Adrenal gland (tissue), 12 donors: ENCODE measurements around the gene ATP8B3. TPM values are rescaled to one million over a fixed set of nuclear protein-coding genes. Genes with fewer than 3 reads are reported as not detected.

Experiments used
- DNase-seq, 7 donors: peaks; one replicate each; pipeline ENCODE4 v3.0.0-alpha.2; 2019 to 2020
- H3K27ac ChIP-seq, 5 donors: fragments of 200-600 bp; sonication (generic) in 4 of 5; 1 replicate in 3 of 5; 2 replicates in 2 of 5; pipeline versions ENCODE4 v1.5.1 to v1.8.0; 2016 to 2020; ENCODE audit warnings: mild to moderate bottlenecking in 1 of 5
- H3K27me3 ChIP-seq: fragments of 200-600 bp; 2 replicates; pipeline ENCODE4 v1.8.0; 2021
- H3K36me3 ChIP-seq, 2 donors: fragments of 200-600 bp; replicated peaks in 1 of 2; 1 replicate in 1 of 2; 2 replicates in 1 of 2; pipeline versions ENCODE4 v1.5.1 to v1.8.0; 2018 to 2022
- H3K4me1 ChIP-seq, 2 donors: fragments of 200-600 bp; replicated peaks in 1 of 2; 1 replicate in 1 of 2; 2 replicates in 1 of 2; pipeline versions ENCODE4 v1.5.1 to v1.8.0; 2018 to 2021
- H3K4me3 ChIP-seq, 4 donors: fragments of 200-600 bp; sonication (generic) in 3 of 4; one replicate each; pipeline ENCODE4 v1.5.1; 2016 to 2018
- H3K9me3 ChIP-seq, 3 donors: fragments of 200-600 bp; sonication (generic) in 1 of 3; replicated peaks in 1 of 3; 1 replicate in 2 of 3; 2 replicates in 1 of 3; pipeline versions ENCODE4 v1.5.1 to v1.8.0; 2016 to 2021
- POLR2A ChIP-seq, 2 donors: fragments of 450-650 bp; IDR thresholded peaks; one replicate each; pipeline ENCODE4 v1.6.1; 2017; ENCODE audit warnings: antibody characterized with exemption in 2 of 2, mild to moderate bottlenecking in 2 of 2, moderate library complexity in 1 of 2
- WGBS, 4 donors: extraction: QIAGEN DNeasy Blood & Tissue Kit in 2 of 4; methylation state at CpG; one replicate each; pipeline versions ENCODE4 v1.1.5 to v1.1.7; 2013 to 2017; 5-methylcytosine and 5-hydroxymethylcytosine counted together
- intact Hi-C, 2 donors: fragments of 100-400 bp; cut with DNase I; formaldehyde crosslinking; loops; one replicate each; pipeline versions ENCODE4 v1.14.1 to v1.15.0; 2022 to 2023
- polyA plus RNA-seq, 3 donors: library from polyadenylated mRNA; stranded (reverse); fragments of 200-250 nt in 2 of 3; fragments of 350-450 nt in 1 of 3; fragmentation: Illumina TruSeq in 1 of 3; extraction: RNeasy Lipid Tissue Mini Kit (QIAGEN cat#74804) in 1 of 3; gene quantifications; one replicate each; pipeline ENCODE4 v1.2.3, GENCODE V29; 2013 to 2014
- total RNA-seq, 9 donors: library from RNA; depleted of rRNA in 4 of 9; stranded (reverse); fragments of >200 nt in 4 of 9; fragments of 120-200 nt in 1 of 9; fragmentation: NEBNext Ultra II Directional in 1 of 9; extraction: Animal tissue kit (Norgen Biotek cat#: 25700) in 1 of 9; gene quantifications; one replicate each; pipeline versions ENCODE4 v1.1.0 to v1.2.4, GENCODE V29; 2013 to 2023
- TF ChIP-seq, protein P1 (sequence below), 6 experiments: fragments of 450-650 bp in 4 of 6; fragments of 200-600 bp in 2 of 6; sonication (generic) in 1 of 6; IDR thresholded peaks; 1 replicate in 5 of 6; 2 replicates in 1 of 6; pipeline versions ENCODE4 v1.5.1 to v1.8.0; 2016 to 2021; ENCODE audit warnings: antibody characterized with exemption in 6 of 6, mild to moderate bottlenecking in 2 of 6, moderate library complexity in 1 of 6
- donor health status: healthy with polysubstance abuse.
- donor health status: Bipolar disorder and iron deficiency.
- donor health status: DM: yes; HTN: yes; CAD: no.
- donor health status: DM: no; HTN: no; CAD: no.
- donor health status: DM: no; HTN: no; CAD: no.
- donor health status: DM: yes; HTN: yes; CAD: no.

The ATP8B3 gene
- total and polyA plus RNA-seq, 12 donors, result 0.26 to 15.1 (median 4.4) TPM

DNA sequence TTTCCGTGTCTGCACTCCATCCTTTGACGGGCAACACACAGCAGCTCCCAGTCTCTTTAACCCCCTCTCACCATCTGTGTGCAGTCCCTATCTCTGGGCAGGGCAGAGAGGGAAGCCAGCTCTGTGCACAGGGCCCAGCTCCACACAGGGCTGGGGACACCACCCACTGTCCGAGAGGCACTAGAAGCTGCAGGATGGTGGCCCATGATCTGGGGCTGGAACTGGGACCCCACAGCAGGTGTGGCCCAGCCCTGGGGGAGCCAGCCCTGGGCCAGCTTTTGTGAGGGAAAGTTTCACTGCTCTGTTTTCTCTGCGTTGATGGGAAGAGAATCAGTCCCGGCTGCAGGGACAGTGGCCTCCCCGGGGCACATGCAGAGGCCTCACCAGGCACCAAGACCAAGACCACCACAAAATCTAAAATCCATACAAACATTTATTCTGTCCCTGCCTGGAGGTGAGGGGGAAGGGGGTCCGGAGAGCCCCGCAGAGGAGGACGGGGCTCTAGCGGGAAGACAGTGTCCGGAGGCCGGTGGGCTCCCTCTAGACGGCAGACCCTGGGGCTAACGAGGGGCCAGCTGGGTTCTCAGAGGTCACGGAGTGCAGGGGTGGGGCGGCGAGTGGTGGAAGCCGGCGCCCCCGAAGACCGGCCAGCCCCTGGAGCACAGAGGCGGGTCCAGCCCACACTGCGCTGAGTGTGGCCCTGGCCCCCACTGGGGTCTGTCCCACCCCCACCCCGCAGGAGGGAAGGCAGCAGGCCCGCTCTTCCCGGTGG is 2.9 kb upstream of the ATP8B3 start:
- WGBS, 4 donors, result 69 to 79% (median 70%) methylated on average over 20 to 26 of the region's 26 CpGs

DNA sequence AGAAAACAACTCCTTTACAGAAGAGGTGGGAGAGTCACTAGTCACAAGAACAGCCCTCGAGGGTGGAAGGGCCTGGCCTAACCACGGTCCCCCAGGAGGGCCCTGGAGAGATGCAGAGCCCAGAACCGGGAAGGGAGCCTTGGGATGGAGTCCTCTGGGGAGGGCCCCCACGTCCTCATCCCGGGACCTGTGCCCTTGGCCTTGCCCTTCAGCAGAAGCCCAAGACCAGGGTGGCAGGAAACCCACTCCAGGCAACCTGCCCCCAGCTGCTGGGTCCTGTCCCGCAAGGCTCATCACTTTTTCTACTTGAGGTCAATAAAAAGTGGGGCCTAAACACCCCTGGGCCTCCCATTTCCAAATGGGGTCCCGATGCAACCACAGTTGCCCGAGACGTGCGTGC is 2.3 kb upstream of the ATP8B3 start:
- Histone ChIP-seq H3K9me3 (no peaks in the 10 kb centered on the region), H3K27me3 (no peaks in the 10 kb centered on the region), H3K27ac (peak overlapping the region in 1 of 5 donors; percentile 79), H3K4me1 (peaks cover 12 to 24% of the 10 kb centered on the region in 2 donors), H3K4me3 (no peak overlapping the region), H3K36me3 (peaks cover 0 to 46% of the 10 kb centered on the region in 2 donors)
- 39 to 55% (median 46%) methylated on average over 6 to 10 of the region's 10 CpGs for WGBS, 4 donors
- TF ChIP-seq POLR2A (IDR thresholded peaks at IDR 0.05), result no peak
- TF ChIP-seq, protein P1, sequence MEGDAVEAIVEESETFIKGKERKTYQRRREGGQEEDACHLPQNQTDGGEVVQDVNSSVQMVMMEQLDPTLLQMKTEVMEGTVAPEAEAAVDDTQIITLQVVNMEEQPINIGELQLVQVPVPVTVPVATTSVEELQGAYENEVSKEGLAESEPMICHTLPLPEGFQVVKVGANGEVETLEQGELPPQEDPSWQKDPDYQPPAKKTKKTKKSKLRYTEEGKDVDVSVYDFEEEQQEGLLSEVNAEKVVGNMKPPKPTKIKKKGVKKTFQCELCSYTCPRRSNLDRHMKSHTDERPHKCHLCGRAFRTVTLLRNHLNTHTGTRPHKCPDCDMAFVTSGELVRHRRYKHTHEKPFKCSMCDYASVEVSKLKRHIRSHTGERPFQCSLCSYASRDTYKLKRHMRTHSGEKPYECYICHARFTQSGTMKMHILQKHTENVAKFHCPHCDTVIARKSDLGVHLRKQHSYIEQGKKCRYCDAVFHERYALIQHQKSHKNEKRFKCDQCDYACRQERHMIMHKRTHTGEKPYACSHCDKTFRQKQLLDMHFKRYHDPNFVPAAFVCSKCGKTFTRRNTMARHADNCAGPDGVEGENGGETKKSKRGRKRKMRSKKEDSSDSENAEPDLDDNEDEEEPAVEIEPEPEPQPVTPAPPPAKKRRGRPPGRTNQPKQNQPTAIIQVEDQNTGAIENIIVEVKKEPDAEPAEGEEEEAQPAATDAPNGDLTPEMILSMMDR (IDR thresholded peaks at IDR 0.05), result no peak
- DNase-seq, result peak in 3 of 7 donors; percentile 28 to 36 (median 29)
- intact Hi-C loops, result loop anchor here in 1 of 2 donors (10.0 kb wide), 1 partner anchor 270 kb away; no protein-coding TSS in a partner anchor

More for the DNA sequence above, 2.9 kb upstream of the ATP8B3 start:
- TF ChIP-seq POLR2A (IDR thresholded peaks at IDR 0.05), result no peak
- TF ChIP-seq, protein P1 (IDR thresholded peaks at IDR 0.05), result no peak
- Histone ChIP-seq H3K36me3 (peaks cover 0 to 53% of the 10 kb centered on the region in 2 donors), H3K27me3 (no peaks in the 10 kb centered on the region), H3K27ac (peak overlapping the region in 1 of 5 donors; percentile 79), H3K9me3 (no peaks in the 10 kb centered on the region), H3K4me1 (peaks cover 12 to 24% of the 10 kb centered on the region in 2 donors), H3K4me3 (no peak overlapping the region)
- intact Hi-C loops, result loop anchor here in 1 of 2 donors (10.0 kb wide), 1 partner anchor 270 kb away; no protein-coding TSS in a partner anchor
- DNase-seq, result peak in 2 of 7 donors; percentile 25 to 29

DNA sequence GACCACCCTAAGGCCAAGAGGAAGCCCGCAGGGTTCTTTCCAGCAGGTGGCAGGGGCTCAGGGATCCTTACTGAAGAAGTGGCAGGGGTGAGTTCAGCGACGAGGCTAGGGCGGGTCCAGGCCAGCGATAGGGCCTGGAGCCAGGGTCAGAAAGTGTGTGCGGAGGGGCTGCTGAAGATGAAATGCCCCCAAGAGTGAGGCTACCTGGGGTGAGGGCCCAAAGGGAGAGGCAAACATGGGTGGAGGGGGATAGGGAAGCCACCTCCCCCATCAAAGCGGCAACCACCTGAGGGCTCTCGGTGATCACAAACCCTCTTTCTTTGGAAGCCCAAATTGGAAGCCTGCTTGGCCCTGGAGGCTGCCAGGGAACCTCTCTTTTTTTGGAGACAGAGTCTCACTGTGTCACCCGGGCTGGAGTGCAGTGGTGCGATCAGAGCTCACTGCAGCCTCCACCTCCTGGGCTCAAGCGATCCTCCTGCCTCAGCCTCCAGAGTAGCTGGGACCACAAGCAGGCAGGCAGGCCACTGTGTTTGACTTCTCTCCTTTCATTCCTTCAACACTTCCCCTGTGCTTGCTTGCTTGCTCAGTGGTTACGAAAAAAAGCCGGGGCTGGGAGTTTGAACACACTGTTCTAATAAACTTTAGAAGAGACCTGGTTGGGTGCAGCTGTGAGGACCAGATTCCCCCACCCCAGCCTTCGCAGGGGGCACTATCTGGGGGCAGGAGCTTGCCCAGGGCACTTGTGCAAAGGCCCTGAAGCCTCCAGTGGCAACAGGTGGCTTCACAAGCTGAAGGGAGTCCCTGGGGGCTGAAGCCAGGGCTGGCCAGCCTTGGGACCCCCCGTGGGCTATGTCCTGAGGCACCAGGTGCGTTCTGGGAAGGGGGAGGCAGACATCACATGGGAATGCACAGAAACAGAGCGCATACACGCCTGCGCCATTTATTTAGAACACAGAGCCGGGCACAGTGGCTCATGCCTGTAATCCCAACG is 1.4 kb upstream of the ATP8B3 start:
- Histone ChIP-seq H3K36me3 (peaks cover 0 to 37% of the 10 kb centered on the region in 2 donors), H3K4me1 (peaks cover 12 to 24% of the 10 kb centered on the region in 2 donors), H3K9me3 (no peaks in the 10 kb centered on the region), H3K27ac (peak overlapping the region in 4 of 5 donors; percentile 73 to 85 (median 78)), H3K4me3 (peak overlapping the region in 2 of 4 donors; percentile 10 to 48), H3K27me3 (no peaks in the 10 kb centered on the region)
- TF ChIP-seq POLR2A (IDR thresholded peaks at IDR 0.05), result no peak
- TF ChIP-seq, protein P1 (IDR thresholded peaks at IDR 0.05), result peak in 2 of 6 experiments; percentile 7 to 13
- peak in 4 of 7 donors; percentile 33 to 43 (median 36) for DNase-seq
- intact Hi-C loops, result loop anchor here in 1 of 2 donors (10.0 kb wide), 1 partner anchor 269 kb away; no protein-coding TSS in a partner anchor
- WGBS, 4 donors, result 53 to 71% (median 64%) methylated on average over 9 to 21 of the region's 21 CpGs
